GM19238 (cell line): ENCODE data around the gene CD27.

Source experiments
- DNase-seq: peaks from one replicate; pipeline ENCODE4 v3.0.0; 2011; ENCODE audit warnings: low spot score; ENCODE audit not compliant: insufficient read length

The CD27 gene

GRCh38 chr12:6434205-6435140, 10.3 kb upstream of the CD27 start:
- no peak for DNase-seq

- no peak for DNase-seq
Observed at GRCh38 chr12:6435961-6436715, 8.6 kb upstream of the CD27 start.

- DNase-seq = no peak
Observed at GRCh38 chr12:6437586-6437985, 7.2 kb upstream of the CD27 start.

GRCh38 chr12:6438345-6438744, 6.4 kb upstream of the CD27 start:
- no peak for DNase-seq

- no peak for DNase-seq
Observed at GRCh38 chr12:6440391-6440790, 4.4 kb upstream of the CD27 start.

GRCh38 chr12:6442836-6443235, 1.9 kb upstream of the CD27 start:
- DNase-seq = no peak

GRCh38 chr12:6443361-6443983, 1.3 kb upstream of the CD27 start:
- no peak for DNase-seq

GRCh38 chr12:6444031-6444430, 724 bp upstream of the CD27 start:
- DNase-seq = no peak

- DNase-seq = no peak
Observed at GRCh38 chr12:6450091-6450868, 5.5 kb downstream of the CD27 start.

GRCh38 chr12:6450869-6451347, 6.2 kb downstream of the CD27 start:
- no peak for DNase-seq

- DNase-seq = peak; percentile 73
Observed at GRCh38 chr12:6451348-6452244, 6.8 kb downstream of the CD27 start, which contains the start of gene TAPBPL. Gene TAPBPL, plus strand, starts transcription at chr12:6452042. Its CDS starts 207 bp downstream, at chr12:6452249.

GRCh38 chr12:6452245-6452943, 7.6 kb downstream of the CD27 start:
- DNase-seq = no peak

GRCh38 chr12:6452944-6453630, 8.3 kb downstream of the CD27 start:
- no peak for DNase-seq

GRCh38 chr12:6457220-6457945, 12.6 kb downstream of the CD27 start:
- no peak for DNase-seq

- DNase-seq = no peak
Observed at GRCh38 chr12:6458281-6459003, 13.7 kb downstream of the CD27 start.

- no peak for DNase-seq
Observed at GRCh38 chr12:6459004-6459337, 14.2 kb downstream of the CD27 start.

GRCh38 chr12:6460751-6461371, 16.1 kb downstream of the CD27 start:
- DNase-seq = no peak
